PC-3 (cell line): ENCODE data around the gene PBOV1.

Experiments
- EZH2 ChIP-seq: fragments of 300-600 bp; sonication (generic); IDR thresholded peaks from one replicate; pipeline ENCODE4 v1.6.1; 2017; ENCODE audit warnings: antibody characterized with exemption, mild to moderate bottlenecking, low read length; ENCODE audit not compliant: unreplicated experiment
- EZH2phosphoT487 ChIP-seq: fragments of 300-600 bp; sonication (generic); IDR thresholded peaks from 2 replicates; pipeline ENCODE4 v1.6.1; 2018; ENCODE audit warnings: mild to moderate bottlenecking, antibody characterized with exemption, low read length, borderline replicate concordance
- TF ChIP-seq, protein P1 (sequence below): fragments of 300-600 bp; sonication (generic); conservative IDR thresholded peaks from 2 replicates; pipeline ENCODE4 v1.5.1; 2017; ENCODE audit warnings: antibody characterized with exemption, low read depth, mild to moderate bottlenecking, low read length

DNA sequence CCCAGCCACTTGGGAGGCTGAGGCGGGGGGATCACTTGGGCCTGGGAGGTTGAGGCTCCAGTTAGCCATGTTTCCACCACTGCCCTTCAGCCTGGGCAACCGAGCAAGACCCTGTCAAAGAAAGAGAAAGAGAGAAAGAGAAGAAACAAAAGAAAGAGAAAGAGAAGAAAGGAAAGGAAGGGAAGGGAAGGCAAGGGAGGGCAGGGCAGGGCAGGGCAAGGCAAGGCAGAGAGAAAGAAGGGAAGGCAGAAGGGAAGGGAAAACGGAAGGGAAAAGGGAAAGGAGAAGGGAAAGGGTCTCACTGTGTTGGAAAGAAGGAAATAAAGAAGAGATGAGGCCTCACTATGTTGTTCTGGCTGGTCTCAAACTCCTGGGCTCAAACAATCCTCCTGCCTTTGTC is 47.8 kb upstream of the PBOV1 start:
- TF ChIP-seq, protein P1, sequence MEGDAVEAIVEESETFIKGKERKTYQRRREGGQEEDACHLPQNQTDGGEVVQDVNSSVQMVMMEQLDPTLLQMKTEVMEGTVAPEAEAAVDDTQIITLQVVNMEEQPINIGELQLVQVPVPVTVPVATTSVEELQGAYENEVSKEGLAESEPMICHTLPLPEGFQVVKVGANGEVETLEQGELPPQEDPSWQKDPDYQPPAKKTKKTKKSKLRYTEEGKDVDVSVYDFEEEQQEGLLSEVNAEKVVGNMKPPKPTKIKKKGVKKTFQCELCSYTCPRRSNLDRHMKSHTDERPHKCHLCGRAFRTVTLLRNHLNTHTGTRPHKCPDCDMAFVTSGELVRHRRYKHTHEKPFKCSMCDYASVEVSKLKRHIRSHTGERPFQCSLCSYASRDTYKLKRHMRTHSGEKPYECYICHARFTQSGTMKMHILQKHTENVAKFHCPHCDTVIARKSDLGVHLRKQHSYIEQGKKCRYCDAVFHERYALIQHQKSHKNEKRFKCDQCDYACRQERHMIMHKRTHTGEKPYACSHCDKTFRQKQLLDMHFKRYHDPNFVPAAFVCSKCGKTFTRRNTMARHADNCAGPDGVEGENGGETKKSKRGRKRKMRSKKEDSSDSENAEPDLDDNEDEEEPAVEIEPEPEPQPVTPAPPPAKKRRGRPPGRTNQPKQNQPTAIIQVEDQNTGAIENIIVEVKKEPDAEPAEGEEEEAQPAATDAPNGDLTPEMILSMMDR: no peak
- TF ChIP-seq EZH2phosphoT487: no peak
- TF ChIP-seq EZH2: no peak
